GM19452 (cell line): ENCODE results near the gene PTPRG.
"Not testable (repeated sequence)": the region's sequence is repeated elsewhere in the genome, so short reads cannot be mapped to it uniquely, and the experiment has no call there.

ENCODE experiments used
- ATAC-seq: cut with Tn5 transposase; IDR thresholded peaks from one replicate; pipeline ENCODE4 v1.9.1; 2021; ENCODE audit not compliant: unreplicated experiment

PTPRG gene

DNA sequence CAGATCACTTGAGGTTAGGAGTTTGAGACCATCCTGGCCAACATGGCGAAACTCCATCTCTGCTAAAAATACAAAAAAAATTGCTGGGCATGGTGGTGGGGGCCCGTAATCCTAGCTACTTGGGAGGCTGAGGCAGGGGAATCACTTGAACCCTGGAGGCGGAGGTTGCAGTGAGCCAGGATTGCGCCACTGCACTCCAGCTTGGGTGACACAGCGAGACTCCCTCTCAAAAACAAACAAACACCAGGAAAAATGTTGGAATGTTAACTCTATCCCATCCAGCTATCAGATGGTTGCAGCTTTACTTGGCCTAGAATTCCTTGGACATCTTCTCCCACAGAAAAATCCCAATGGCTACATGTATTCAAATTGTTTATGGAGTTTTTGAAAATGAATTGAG, 254.9 kb downstream of the PTPRG start:
- ATAC-seq = not testable (repeated sequence)

GRCh38 chr3:61819861-61820260, 258.5 kb downstream of the PTPRG start:
- ATAC-seq = no peak

GRCh38 chr3:61820306-61820992, 259.1 kb downstream of the PTPRG start:
- no peak for ATAC-seq

DNA sequence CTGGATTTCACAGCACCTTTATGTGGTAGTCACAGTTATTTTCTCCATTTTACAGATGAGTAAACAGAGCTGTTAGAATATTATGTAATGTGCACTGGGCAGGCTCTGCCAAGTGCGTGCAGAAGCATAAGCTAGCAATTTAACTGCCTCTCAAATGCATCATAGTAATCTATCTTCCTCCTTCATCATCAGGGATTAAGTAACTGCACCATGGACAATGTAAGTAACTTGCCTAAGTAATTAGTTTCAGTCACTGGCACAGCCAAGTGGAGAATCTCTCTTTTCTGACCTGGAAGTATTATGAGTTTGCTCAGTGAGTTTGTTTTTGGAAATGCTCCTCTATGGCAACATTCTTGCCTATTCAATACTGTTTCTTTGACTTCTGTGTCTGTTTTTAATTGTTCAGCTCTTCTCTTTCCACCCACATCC, 260.5 kb downstream of the PTPRG start:
- ATAC-seq = no peak

- ATAC-seq = no peak
Measured at GRCh38 chr3:61822588-61822987, 261.2 kb downstream of the PTPRG start.

GRCh38 chr3:61824553-61825135, 263.3 kb downstream of the PTPRG start:
- ATAC-seq = no peak

DNA sequence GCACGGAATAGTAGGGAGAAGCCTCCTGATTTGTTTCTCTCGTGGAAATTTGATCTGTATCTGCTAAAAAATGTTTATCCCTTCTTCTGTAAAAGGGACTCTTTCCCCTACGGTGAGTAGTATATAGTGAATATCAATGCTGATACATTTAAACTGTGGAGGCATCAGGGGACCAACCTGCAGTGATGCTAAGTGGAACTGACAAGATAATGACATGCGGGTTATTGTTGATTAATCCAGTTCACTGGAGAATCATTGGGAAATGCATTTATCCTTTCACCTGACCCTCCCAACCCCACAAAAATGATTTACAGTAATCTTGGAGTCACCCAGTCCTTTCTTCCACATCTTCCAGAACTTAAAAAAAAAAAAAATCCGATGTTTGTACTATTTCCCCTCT, 264.8 kb downstream of the PTPRG start:
- no peak for ATAC-seq

DNA sequence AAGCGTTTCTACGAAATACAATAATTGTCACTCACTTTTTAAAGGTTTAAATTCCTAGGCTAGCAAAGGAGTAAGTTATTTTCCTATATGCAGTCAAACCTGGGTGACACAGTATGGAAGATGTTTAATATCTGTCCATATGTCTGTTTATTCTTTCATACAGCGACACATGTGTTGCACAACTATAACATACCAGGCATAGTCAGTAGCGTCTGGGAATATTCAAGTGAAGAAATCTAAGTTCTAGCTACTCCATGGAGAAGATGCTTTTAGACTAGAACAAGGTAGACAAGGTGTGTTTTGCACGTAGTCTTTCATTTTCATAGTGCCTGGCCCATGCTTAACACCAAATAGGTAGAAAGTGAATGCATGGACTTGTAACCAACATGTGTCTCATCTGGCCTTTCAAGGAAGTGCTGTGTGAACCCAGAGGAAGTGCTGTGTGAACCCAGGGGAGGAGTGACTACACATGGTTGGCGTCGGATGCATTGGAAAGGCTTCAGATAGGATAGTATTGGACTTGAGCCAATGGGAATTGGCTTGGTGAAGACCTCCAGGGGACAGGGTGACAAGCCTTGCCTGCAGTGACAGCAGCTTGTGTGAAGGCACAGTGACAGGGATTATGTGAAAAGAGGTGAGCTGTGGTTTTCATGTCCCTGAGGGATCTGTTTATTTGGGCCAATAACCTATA, 267.0 kb downstream of the PTPRG start:
- no peak for ATAC-seq

- no peak for ATAC-seq
Measured at GRCh38 chr3:61828880-61829721, 267.7 kb downstream of the PTPRG start.

- ATAC-seq = no peak
Measured at GRCh38 chr3:61829722-61830350, 268.5 kb downstream of the PTPRG start.

DNA sequence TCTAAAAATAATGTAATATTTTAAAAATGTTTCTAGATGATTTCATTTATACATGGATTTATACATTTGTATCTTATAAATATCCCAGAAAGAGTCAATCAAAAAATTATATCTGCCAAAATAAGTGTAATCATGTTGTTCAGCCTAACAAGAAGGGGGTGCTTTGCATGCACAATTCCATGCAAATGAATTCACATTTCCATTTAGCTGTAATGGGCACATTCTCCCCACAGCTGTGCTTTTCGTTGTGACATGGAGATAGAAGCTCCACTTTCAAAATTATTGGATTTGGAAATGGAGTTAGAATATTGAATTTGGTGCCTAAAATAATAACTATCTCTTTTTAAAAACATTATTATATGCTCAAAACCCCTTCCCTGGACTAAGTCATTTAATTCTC, 270.6 kb downstream of the PTPRG start:
- ATAC-seq = no peak

- ATAC-seq = no peak
Measured at GRCh38 chr3:61832375-61833229, 271.2 kb downstream of the PTPRG start.

DNA sequence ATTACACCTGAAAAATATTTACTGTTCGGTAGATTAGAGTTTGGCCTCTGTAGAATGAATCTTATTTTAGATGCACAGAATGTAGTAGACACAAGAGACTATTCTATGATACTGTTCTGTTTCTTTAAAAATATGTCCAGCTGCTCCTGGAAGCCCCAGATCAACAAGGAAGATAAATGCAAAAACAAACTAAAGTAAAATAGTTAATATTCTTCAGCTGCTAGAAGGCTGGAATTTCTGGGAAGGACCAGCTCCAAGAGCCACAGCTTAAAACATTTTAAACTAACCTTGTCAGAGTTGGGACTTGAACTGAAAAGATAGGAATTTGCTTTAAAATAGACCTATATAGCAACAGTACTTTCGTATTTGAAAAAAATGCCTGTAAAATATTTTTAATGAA, 277.9 kb downstream of the PTPRG start:
- no peak for ATAC-seq

GRCh38 chr3:61841111-61841845, 279.9 kb downstream of the PTPRG start:
- no peak for ATAC-seq

DNA sequence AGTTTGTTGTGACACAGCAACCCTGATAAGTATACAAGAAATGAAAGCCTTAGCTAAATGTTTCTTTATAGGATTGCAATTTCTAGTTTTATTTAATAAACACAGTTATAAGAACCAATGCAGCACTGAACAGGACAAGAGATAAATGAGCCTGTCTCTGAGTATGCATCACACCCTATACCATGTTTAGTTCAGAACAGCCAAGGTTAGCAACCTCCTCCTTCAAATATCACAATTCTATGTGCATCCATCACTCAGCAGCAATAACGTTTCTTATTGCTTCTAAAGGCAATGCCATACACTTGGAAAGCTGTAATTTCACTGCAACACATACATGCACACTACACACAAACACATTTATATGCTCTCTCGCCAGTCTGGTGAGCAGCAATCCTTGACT, 280.6 kb downstream of the PTPRG start:
- ATAC-seq = no peak

- ATAC-seq = no peak
Measured at GRCh38 chr3:61844346-61844745, 283.0 kb downstream of the PTPRG start.

DNA sequence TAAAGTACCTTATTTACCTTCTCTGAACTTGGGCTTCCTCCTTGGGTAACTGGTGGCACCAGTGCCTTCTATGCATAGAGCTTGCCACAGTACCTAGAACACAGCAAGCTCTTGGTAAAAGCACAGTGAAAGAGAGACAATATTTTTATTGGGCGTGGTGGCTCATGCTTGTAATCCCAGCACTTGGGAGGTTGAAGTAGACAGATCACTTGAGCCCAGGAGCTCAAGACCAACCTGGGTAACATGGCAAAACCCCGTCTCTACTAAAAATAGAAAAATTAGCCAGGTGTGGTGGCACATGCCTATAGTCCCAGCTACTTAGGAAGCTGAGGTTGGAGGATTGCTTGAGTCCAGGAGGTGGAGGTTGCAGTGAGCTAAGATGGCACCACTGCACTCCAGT, 285.1 kb downstream of the PTPRG start:
- ATAC-seq = no peak

DNA sequence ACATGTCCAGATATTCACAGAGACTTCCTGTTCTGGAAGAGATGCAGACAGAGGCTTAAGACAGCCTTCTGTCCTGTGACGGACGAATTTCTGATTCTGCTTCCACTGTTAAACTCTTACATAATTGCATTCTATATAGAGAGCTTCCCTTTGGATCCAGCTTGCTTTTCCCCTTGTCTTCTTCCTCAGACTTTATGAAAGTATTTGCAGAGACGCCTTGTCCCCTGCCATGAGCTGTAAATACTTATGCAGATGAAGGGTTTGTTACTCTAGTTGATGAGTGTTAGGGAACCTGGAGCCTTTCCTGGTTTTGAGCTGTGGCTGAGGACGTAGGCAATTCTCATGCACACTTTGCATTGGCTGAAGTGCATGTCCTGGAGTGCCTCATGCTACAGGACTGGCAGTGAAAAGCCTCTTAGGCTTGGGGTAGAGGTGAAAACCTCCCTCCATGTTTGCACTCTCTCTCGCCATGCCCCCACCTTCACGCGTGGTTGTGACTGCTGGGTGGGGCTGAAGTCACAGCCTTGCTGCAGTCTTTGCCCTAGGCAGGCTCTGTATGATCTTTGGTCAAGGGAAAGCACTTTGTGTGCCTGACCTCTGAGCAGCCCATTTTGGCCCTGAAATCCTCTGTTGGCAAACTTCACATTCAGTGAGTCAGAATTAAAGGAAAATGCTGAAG, 286.6 kb downstream of the PTPRG start:
- ATAC-seq = no peak

- no peak for ATAC-seq
Measured at GRCh38 chr3:61848885-61849284, 287.5 kb downstream of the PTPRG start.
